GM12878 (cell line): ENCODE results near the gene CYTH3. TPM values are rescaled to one million over a fixed set of nuclear protein-coding genes. Genes with fewer than 3 reads are reported as not detected.

ENCODE experiments used
- ATAC-seq: fragments of 200-7000 bp; cut with Tn5 transposase; 3 replicates; pipeline ENCODE4 v1.9.1; 2020; ENCODE audit warnings: mild to moderate bottlenecking, moderate library complexity
- BruUV-seq: library from RNA; stranded (reverse); fragments of 400-500 nt; replicated peaks from 2 replicates; lab custom pipeline; 2021; lab: Mats Ljungman, UMichigan
- CTCF ChIA-PET: fragments of 300-600 bp; sonication (Branson Sonifier 250); formaldehyde crosslinking; extraction: SDS; loops from one replicate; lab custom pipeline; 2021; ENCODE audit warnings: inconsistent platforms; lab: Yijun Ruan, JAX
- POLR2A ChIA-PET: fragments of 350-600 bp; formaldehyde crosslinking; extraction: SDS; loops from one replicate; lab custom pipeline; 2021; ENCODE audit warnings: inconsistent platforms; lab: Charles Lee
- RAD21 ChIA-PET: fragments of 300-600 bp; sonication (Branson Sonifier 250); formaldehyde crosslinking; loops from one replicate; lab custom pipeline; 2023; ENCODE audit warnings: antibody characterized with exemption; ENCODE audit not compliant: unreplicated experiment; lab: Charles Lee
- SMC1A ChIA-PET: fragments of 300-600 bp; sonication (Branson Sonifier 250); formaldehyde crosslinking; loops from one replicate; lab custom pipeline; 2023; ENCODE audit not compliant: unreplicated experiment, uncharacterized antibody; lab: Charles Lee
- DNase-seq: peaks from one replicate; pipeline ENCODE4 v3.0.0-alpha.2; 2011; ENCODE audit warnings: low read depth, low spot score
- FAIRE-seq: peaks from 3 replicates; lab custom pipeline; 2011; peaks lifted over from hg19 to GRCh38; lab: Jason Lieb, UNC
- H2AFZ ChIP-seq: 2 replicates; pipeline ENCODE4 v1.6.0; 2011; ENCODE audit warnings: low read depth, low read length, control low read depth; ENCODE audit not compliant: control insufficient read depth
- H3K27ac ChIP-seq: 2 replicates; pipeline ENCODE4 v1.5.1; 2011; ENCODE audit warnings: control low read depth; ENCODE audit not compliant: control insufficient read depth, insufficient read depth
- H3K27me3 ChIP-seq, 2 experiments: replicated peaks in 1 of 2; 2 replicates each; pipeline versions ENCODE4 v1.6.0 to v1.6.1; 2011; ENCODE audit warnings: low read length in 1 of 2; ENCODE audit not compliant: control insufficient read depth in 2 of 2, insufficient read depth in 2 of 2
- H3K36me3 ChIP-seq, 2 experiments: 2 replicates each; pipeline ENCODE4 v1.5.1; 2011; ENCODE audit warnings: low read length in 1 of 2; ENCODE audit not compliant: control insufficient read depth in 2 of 2, insufficient read depth in 2 of 2
- H3K4me1 ChIP-seq: 2 replicates; pipeline ENCODE4 v1.6.1; 2011; ENCODE audit warnings: mild to moderate bottlenecking, low read length, moderate library complexity, mixed read lengths; ENCODE audit not compliant: control insufficient read depth, insufficient read depth
- H3K4me2 ChIP-seq: 2 replicates; pipeline ENCODE4 v1.6.0; 2011; ENCODE audit warnings: control low read depth; ENCODE audit not compliant: control insufficient read depth, insufficient read depth
- H3K4me3 ChIP-seq: fragments of 200-600 bp; sonication (generic); 2 replicates; pipeline ENCODE4 v1.5.1; 2016
- H3K79me2 ChIP-seq: 2 replicates; pipeline ENCODE4 v1.6.0; 2011; ENCODE audit warnings: low read length; ENCODE audit not compliant: control insufficient read depth, insufficient read depth
- H3K9ac ChIP-seq: 2 replicates; pipeline ENCODE4 v1.8.0; 2011; ENCODE audit warnings: low read length, control low read depth, mixed read lengths; ENCODE audit not compliant: control insufficient read depth, insufficient read depth
- H3K9me3 ChIP-seq: replicated peaks from 3 replicates; pipeline ENCODE4 v1.5.1; 2011; ENCODE audit warnings: mild to moderate bottlenecking, low read length; ENCODE audit not compliant: control insufficient read depth, insufficient read depth
- H4K20me1 ChIP-seq: 2 replicates; pipeline ENCODE4 v1.6.0; 2011; ENCODE audit not compliant: control insufficient read depth, insufficient read depth
- IKZF1 ChIP-seq: fragments of 450-650 bp; conservative IDR thresholded peaks from 2 replicates; pipeline ENCODE4 v1.6.1; 2017; ENCODE audit warnings: antibody characterized with exemption, mild to moderate bottlenecking
- SKIL ChIP-seq: fragments of 450-650 bp; IDR thresholded peaks from 2 replicates; pipeline ENCODE4 v1.6.1; 2017; ENCODE audit warnings: mild to moderate bottlenecking, low read depth, inconsistent platforms; ENCODE audit not compliant: poor library complexity, severe bottlenecking
- TCF3 ChIP-seq: IDR thresholded peaks from 2 replicates; pipeline ENCODE4 v1.6.1; 2012; ENCODE audit warnings: low read depth, mild to moderate bottlenecking, low read length, borderline replicate concordance; ENCODE audit not compliant: insufficient read depth
- ZNF687 ChIP-seq: fragments of 450-650 bp; IDR thresholded peaks from 2 replicates; pipeline ENCODE4 v1.6.1; 2017; ENCODE audit warnings: mild to moderate bottlenecking, moderate library complexity
- WGBS: methylation state at CpG from one replicate; pipeline ENCODE4 v1.1.6; 2016; ENCODE audit warnings: low lambda C conversion rate; ENCODE audit not compliant: insufficient replicate concordance, insufficient coverage; ENCODE audit errors: missing lambda C conversion rate; 5-methylcytosine and 5-hydroxymethylcytosine counted together
- in situ Hi-C: fragments of 300-500 bp; cut with MboI; formaldehyde crosslinking; loops from 9 replicates; pipeline ENCODE4 v1.14.3; 2018; ENCODE audit warnings: mixed read lengths
- intact Hi-C: fragments of 100-400 bp; cut with micrococcal nuclease; formaldehyde crosslinking; loops from one replicate; pipeline ENCODE4 v1.14.2; 2022; ENCODE audit not compliant: unreplicated experiment
- polyA plus RNA-seq, 11 experiments: library from polyadenylated mRNA; depleted of rRNA in 4 of 11; unstranded in 6 of 11; stranded (reverse) in 5 of 11; fragments of >200 nt; fragmentation: Nextera tagmentation in 4 of 11; fragmentation: Illumina TruSeq in 1 of 11; extraction: Ambion mirVana in 4 of 11; extraction: Trizol in 1 of 11; gene quantifications; 1 replicate in 1 of 11; 2 replicates in 10 of 11; pipeline versions ENCODE4 v1.2.1 to v1.2.3, GENCODE V29; 2011 to 2016; ENCODE audit warnings: inconsistent platforms in 2 of 11, missing spikeins in 2 of 11, low read depth in 1 of 11
- small RNA-seq: library from RNA; depleted of rRNA; stranded (forward); fragments of <200 nt; gene quantifications from one replicate; pipeline ENCODE3, GENCODE V24; 2014
- total RNA-seq, 4 experiments: library from RNA; depleted of rRNA in 3 of 4; stranded (reverse); fragments of >200 nt in 3 of 4; fragmentation: Illumina TruSeq in 1 of 4; extraction: Trizol in 1 of 4; gene quantifications; 2 replicates each; pipeline versions ENCODE4 v1.2.1 to v1.2.3, GENCODE V29; 2013 to 2021
- TF ChIP-seq, protein P1 (sequence below): fragments of 150-350 bp; IDR thresholded peaks from 2 replicates; pipeline ENCODE4 v1.6.1; 2014; ENCODE audit warnings: mild to moderate bottlenecking, low read depth, low read length

CYTH3 gene
- total and polyA plus RNA-seq, 10 of the 15 experiments (the other 5 are each of a cell fraction or from before 2014, with no cell fraction given): 0.45 to 28.2 (median 15.7) TPM

DNA sequence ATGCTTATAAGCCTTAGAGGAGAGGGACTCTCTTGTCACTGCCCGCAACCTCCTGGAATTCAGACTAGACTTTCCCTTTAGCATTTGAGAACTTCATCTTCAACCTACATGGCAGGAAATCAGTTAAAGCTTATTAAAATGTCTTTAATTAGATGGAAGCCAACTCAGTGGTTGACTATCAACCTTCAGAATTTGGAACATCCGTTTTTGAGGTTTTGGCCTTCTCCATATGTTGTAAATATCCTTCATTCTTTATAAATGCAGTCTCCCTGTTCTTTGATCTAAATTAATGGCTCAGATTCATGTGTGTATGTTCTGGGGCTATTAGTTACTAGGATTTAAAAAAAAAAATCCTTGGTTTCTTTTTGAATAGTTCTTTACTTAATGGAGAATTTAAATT lies 156.2 kb downstream of the CYTH3 start:
- ATAC-seq (no peak), FAIRE-seq (no peak), DNase-seq (no peak)
- Histone ChIP-seq H3K9me3 (peaks cover 9% of the 10 kb centered on the region), H3K4me1 (peaks cover 3% of the 10 kb centered on the region; the same call in 1 of the 2 replicates), H3K9ac (no peak overlapping the region), H3K27ac (no peak overlapping the region), H2AFZ (no peak overlapping the region), H3K4me2 (no peak overlapping the region), H3K36me3 (peaks cover 7 to 22% of the 10 kb centered on the region in 2 experiments), H3K4me3 (no peak overlapping the region), H3K79me2 (no peaks in the 10 kb centered on the region), H3K27me3 (no peaks in the 10 kb centered on the region), H4K20me1 (no peaks in the 10 kb centered on the region)
- ChIA-PET SMC1A (no interaction called here), RAD21 (no interaction called here), POLR2A (interaction anchor here (1.1 kb wide), 1 partner anchor 132 kb away, joined by 4 read pairs; no protein-coding TSS in a partner anchor), CTCF (interaction anchor here (0.6 to 2.9 kb wide), 2 partner anchors 9 to 211 kb away, joined by 4 to 13 read pairs; no protein-coding TSS in a partner anchor)
- intact Hi-C loops: no loop called here
- in situ Hi-C loops: no loop called here
- 75% methylated on average over 2 of the region's 2 CpGs for WGBS
- no TSS peak for BruUV-seq
- no peak for TF ChIP-seq ZNF687
- TF ChIP-seq TCF3: no peak
- TF ChIP-seq, protein P1, sequence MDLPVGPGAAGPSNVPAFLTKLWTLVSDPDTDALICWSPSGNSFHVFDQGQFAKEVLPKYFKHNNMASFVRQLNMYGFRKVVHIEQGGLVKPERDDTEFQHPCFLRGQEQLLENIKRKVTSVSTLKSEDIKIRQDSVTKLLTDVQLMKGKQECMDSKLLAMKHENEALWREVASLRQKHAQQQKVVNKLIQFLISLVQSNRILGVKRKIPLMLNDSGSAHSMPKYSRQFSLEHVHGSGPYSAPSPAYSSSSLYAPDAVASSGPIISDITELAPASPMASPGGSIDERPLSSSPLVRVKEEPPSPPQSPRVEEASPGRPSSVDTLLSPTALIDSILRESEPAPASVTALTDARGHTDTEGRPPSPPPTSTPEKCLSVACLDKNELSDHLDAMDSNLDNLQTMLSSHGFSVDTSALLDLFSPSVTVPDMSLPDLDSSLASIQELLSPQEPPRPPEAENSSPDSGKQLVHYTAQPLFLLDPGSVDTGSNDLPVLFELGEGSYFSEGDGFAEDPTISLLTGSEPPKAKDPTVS: no peak
- no peak for TF ChIP-seq IKZF1
- TF ChIP-seq SKIL: no peak

Small RNA genes lying within 50 kb of the gene (small RNA-seq; reads per million reads assigned to genes)
- gene RF00019: not detected

Other genes starting within 250 kb of the CYTH3 start
- 0.11 and 0.16 TPM in 2 replicates for gene ANKRD61, start 241.2 kb downstream of the CYTH3 start, total RNA-seq (2014; rRNA removed)
- gene ANKRD61, start 241.2 kb downstream of the CYTH3 start, total RNA-seq (2014; rRNA removed; fragmentation: Illumina TruSeq; extraction: Trizol): 0.18 and 0.22 TPM in 2 replicates
- gene ANKRD61, start 241.2 kb downstream of the CYTH3 start, total RNA-seq (2021): 0.18 TPM in 1 of 2 replicates, not detected in the other
- gene ANKRD61, start 241.2 kb downstream of the CYTH3 start, polyA plus RNA-seq (2011; rRNA removed): 0.18 TPM in 1 of 2 replicates, not detected in the other
- gene ANKRD61, start 241.2 kb downstream of the CYTH3 start, polyA plus RNA-seq (2014; fragmentation: Illumina TruSeq; extraction: Trizol): 0.34 and 0.35 TPM in 2 replicates
- gene ANKRD61, start 241.2 kb downstream of the CYTH3 start, polyA plus RNA-seq (2014; fragmentation: Nextera tagmentation; extraction: Ambion mirVana): under 1 TPM; 0.20 to 0.37 TPM
- 0.22 and 0.64 TPM in 2 replicates for gene ANKRD61, start 241.2 kb downstream of the CYTH3 start, polyA plus RNA-seq (2014; rRNA removed)
- under 1 TPM; 0.51 to 0.57 TPM for gene ANKRD61, start 241.2 kb downstream of the CYTH3 start, polyA plus RNA-seq (2016; fragmentation: Nextera tagmentation; extraction: Ambion mirVana)
- 120 and 141 TPM in 2 replicates for gene EIF2AK1, start 213.4 kb downstream of the CYTH3 start, total RNA-seq (2014; rRNA removed)
- 22.4 and 25.3 TPM in 2 replicates for gene EIF2AK1, start 213.4 kb downstream of the CYTH3 start, total RNA-seq (2014; rRNA removed; fragmentation: Illumina TruSeq; extraction: Trizol)
- gene EIF2AK1, start 213.4 kb downstream of the CYTH3 start, total RNA-seq (2021): 92.9 and 96.9 TPM in 2 replicates
- gene EIF2AK1, start 213.4 kb downstream of the CYTH3 start, polyA plus RNA-seq (2011; rRNA removed): 80.4 and 90.9 TPM in 2 replicates
- gene EIF2AK1, start 213.4 kb downstream of the CYTH3 start, polyA plus RNA-seq (2014; fragmentation: Illumina TruSeq; extraction: Trizol): 74.5 and 89.8 TPM in 2 replicates
- gene EIF2AK1, start 213.4 kb downstream of the CYTH3 start, polyA plus RNA-seq (2014; fragmentation: Nextera tagmentation; extraction: Ambion mirVana): 10 to 100 TPM; 15.6 to 23.3 TPM
- 143 and 169 TPM in 2 replicates for gene EIF2AK1, start 213.4 kb downstream of the CYTH3 start, polyA plus RNA-seq (2014; rRNA removed)
- 100 to 1,000 TPM in 1 of 2 experiments, 10 to 100 TPM in 1; 97.6 to 116 TPM for gene EIF2AK1, start 213.4 kb downstream of the CYTH3 start, polyA plus RNA-seq (2016; fragmentation: Nextera tagmentation; extraction: Ambion mirVana)
- gene USP42, start 167.7 kb downstream of the CYTH3 start, total RNA-seq (2014; rRNA removed): 4.0 and 4.1 TPM in 2 replicates
- gene USP42, start 167.7 kb downstream of the CYTH3 start, total RNA-seq (2014; rRNA removed; fragmentation: Illumina TruSeq; extraction: Trizol): 4.2 and 4.3 TPM in 2 replicates
- 9.2 and 9.9 TPM in 2 replicates for gene USP42, start 167.7 kb downstream of the CYTH3 start, total RNA-seq (2021)
- gene USP42, start 167.7 kb downstream of the CYTH3 start, polyA plus RNA-seq (2011; rRNA removed): 4.9 and 5.5 TPM in 2 replicates
- gene USP42, start 167.7 kb downstream of the CYTH3 start, polyA plus RNA-seq (2014; fragmentation: Illumina TruSeq; extraction: Trizol): 7.9 TPM in 2 replicates
- 1 to 10 TPM; 1.9 to 2.2 TPM for gene USP42, start 167.7 kb downstream of the CYTH3 start, polyA plus RNA-seq (2014; fragmentation: Nextera tagmentation; extraction: Ambion mirVana)
- 5.3 and 5.8 TPM in 2 replicates for gene USP42, start 167.7 kb downstream of the CYTH3 start, polyA plus RNA-seq (2014; rRNA removed)
- gene USP42, start 167.7 kb downstream of the CYTH3 start, polyA plus RNA-seq (2016; fragmentation: Nextera tagmentation; extraction: Ambion mirVana): 1 to 10 TPM; 5.9 to 6.2 TPM
- 12.0 and 14.3 TPM in 2 replicates for gene FAM220A, start 76.3 kb upstream of the CYTH3 start, total RNA-seq (2014; rRNA removed)
- 9.7 and 10.4 TPM in 2 replicates for gene FAM220A, start 76.3 kb upstream of the CYTH3 start, total RNA-seq (2014; rRNA removed; fragmentation: Illumina TruSeq; extraction: Trizol)
- 13.1 and 14.7 TPM in 2 replicates for gene FAM220A, start 76.3 kb upstream of the CYTH3 start, total RNA-seq (2021)
- gene FAM220A, start 76.3 kb upstream of the CYTH3 start, polyA plus RNA-seq (2011; rRNA removed): 12.3 and 15.5 TPM in 2 replicates
- gene FAM220A, start 76.3 kb upstream of the CYTH3 start, polyA plus RNA-seq (2014; fragmentation: Illumina TruSeq; extraction: Trizol): 9.8 and 11.6 TPM in 2 replicates
- gene FAM220A, start 76.3 kb upstream of the CYTH3 start, polyA plus RNA-seq (2014; fragmentation: Nextera tagmentation; extraction: Ambion mirVana): 1 to 10 TPM; 1.4 to 3.3 TPM
- 9.4 and 9.5 TPM in 2 replicates for gene FAM220A, start 76.3 kb upstream of the CYTH3 start, polyA plus RNA-seq (2014; rRNA removed)
- 10 to 100 TPM; 10.9 to 13.8 TPM for gene FAM220A, start 76.3 kb upstream of the CYTH3 start, polyA plus RNA-seq (2016; fragmentation: Nextera tagmentation; extraction: Ambion mirVana)
- 56.1 and 72.7 TPM in 2 replicates for gene RAC1, start 101.9 kb upstream of the CYTH3 start, total RNA-seq (2014; rRNA removed)
- 78.6 and 86.2 TPM in 2 replicates for gene RAC1, start 101.9 kb upstream of the CYTH3 start, total RNA-seq (2014; rRNA removed; fragmentation: Illumina TruSeq; extraction: Trizol)
- gene RAC1, start 101.9 kb upstream of the CYTH3 start, total RNA-seq (2021): 182 and 198 TPM in 2 replicates
- gene RAC1, start 101.9 kb upstream of the CYTH3 start, polyA plus RNA-seq (2011; rRNA removed): 198 and 244 TPM in 2 replicates
- 158 and 160 TPM in 2 replicates for gene RAC1, start 101.9 kb upstream of the CYTH3 start, polyA plus RNA-seq (2014; fragmentation: Illumina TruSeq; extraction: Trizol)
- 100 to 1,000 TPM in 1 of 2 experiments, 10 to 100 TPM in 1; 59.5 to 189 TPM for gene RAC1, start 101.9 kb upstream of the CYTH3 start, polyA plus RNA-seq (2014; fragmentation: Nextera tagmentation; extraction: Ambion mirVana)
- gene RAC1, start 101.9 kb upstream of the CYTH3 start, polyA plus RNA-seq (2014; rRNA removed): 148 and 172 TPM in 2 replicates
- gene RAC1, start 101.9 kb upstream of the CYTH3 start, polyA plus RNA-seq (2016; fragmentation: Nextera tagmentation; extraction: Ambion mirVana): 100 to 1,000 TPM in 1 of 2 experiments, 10 to 100 TPM in 1; 34.2 to 356 TPM
- 7.4 and 9.5 TPM in 2 replicates for gene DAGLB, start 175.3 kb upstream of the CYTH3 start, total RNA-seq (2014; rRNA removed)
- 5.7 and 5.9 TPM in 2 replicates for gene DAGLB, start 175.3 kb upstream of the CYTH3 start, total RNA-seq (2014; rRNA removed; fragmentation: Illumina TruSeq; extraction: Trizol)
- gene DAGLB, start 175.3 kb upstream of the CYTH3 start, total RNA-seq (2021): 12.4 and 13.3 TPM in 2 replicates
- 5.1 and 12.8 TPM in 2 replicates for gene DAGLB, start 175.3 kb upstream of the CYTH3 start, polyA plus RNA-seq (2011; rRNA removed)
- 2.7 and 6.2 TPM in 2 replicates for gene DAGLB, start 175.3 kb upstream of the CYTH3 start, polyA plus RNA-seq (2014; fragmentation: Illumina TruSeq; extraction: Trizol)
- gene DAGLB, start 175.3 kb upstream of the CYTH3 start, polyA plus RNA-seq (2014; fragmentation: Nextera tagmentation; extraction: Ambion mirVana): 1 to 10 TPM; 1.2 to 2.4 TPM
- 10.5 and 10.8 TPM in 2 replicates for gene DAGLB, start 175.3 kb upstream of the CYTH3 start, polyA plus RNA-seq (2014; rRNA removed)
- 10 to 100 TPM; 10.6 to 11.0 TPM for gene DAGLB, start 175.3 kb upstream of the CYTH3 start, polyA plus RNA-seq (2016; fragmentation: Nextera tagmentation; extraction: Ambion mirVana)
- 67.1 and 81.3 TPM in 2 replicates for gene KDELR2, start 211.5 kb upstream of the CYTH3 start, total RNA-seq (2014; rRNA removed)
- 37.4 and 41.7 TPM in 2 replicates for gene KDELR2, start 211.5 kb upstream of the CYTH3 start, total RNA-seq (2014; rRNA removed; fragmentation: Illumina TruSeq; extraction: Trizol)
- gene KDELR2, start 211.5 kb upstream of the CYTH3 start, total RNA-seq (2021): 64.7 and 70.9 TPM in 2 replicates
- 58.8 and 67.5 TPM in 2 replicates for gene KDELR2, start 211.5 kb upstream of the CYTH3 start, polyA plus RNA-seq (2011; rRNA removed)
- 40.4 and 54.3 TPM in 2 replicates for gene KDELR2, start 211.5 kb upstream of the CYTH3 start, polyA plus RNA-seq (2014; fragmentation: Illumina TruSeq; extraction: Trizol)
- gene KDELR2, start 211.5 kb upstream of the CYTH3 start, polyA plus RNA-seq (2014; fragmentation: Nextera tagmentation; extraction: Ambion mirVana): 10 to 100 TPM; 16.0 to 29.2 TPM
- 43.2 and 45.0 TPM in 2 replicates for gene KDELR2, start 211.5 kb upstream of the CYTH3 start, polyA plus RNA-seq (2014; rRNA removed)
- gene KDELR2, start 211.5 kb upstream of the CYTH3 start, polyA plus RNA-seq (2016; fragmentation: Nextera tagmentation; extraction: Ambion mirVana): 100 to 1,000 TPM; 155 to 187 TPM